ENCODE measurements around the gene ANAPC5.
"Not testable (repeated sequence)": the region's sequence is repeated elsewhere in the genome, so short reads cannot be mapped to it uniquely, and the experiment has no call there.

The ANAPC5 gene

GRCh38 chr12:121310231-121310630 lies 42.0 kb downstream of the ANAPC5 start:
- not testable (repeated sequence) for DNase-seq (ENCODE audit: low spot score)

GRCh38 chr12:121307397-121307796 lies 44.8 kb downstream of the ANAPC5 start:
- not testable (repeated sequence) for DNase-seq (ENCODE audit: low spot score)

GRCh38 chr12:121304306-121304705 lies 47.9 kb downstream of the ANAPC5 start:
- DNase-seq (ENCODE audit: low spot score): no peak

GRCh38 chr12:121301876-121302275 lies 50.3 kb downstream of the ANAPC5 start:
- no peak for DNase-seq (ENCODE audit: low spot score)

GRCh38 chr12:121300083-121300819 lies 52.0 kb downstream of the ANAPC5 start:
- DNase-seq (ENCODE audit: low spot score): no peak

- no peak for DNase-seq (ENCODE audit: low spot score)
Observed at GRCh38 chr12:121299662-121300061, 52.5 kb downstream of the ANAPC5 start.

- DNase-seq (ENCODE audit: low spot score): not testable (repeated sequence)
Observed at GRCh38 chr12:121298411-121298810, 53.8 kb downstream of the ANAPC5 start.

GRCh38 chr12:121297435-121297991 lies 54.7 kb downstream of the ANAPC5 start:
- peak; percentile 70 for DNase-seq (ENCODE audit: low spot score)

- peak; percentile 94 for DNase-seq (ENCODE audit: low spot score)
Observed at GRCh38 chr12:121296618-121297434, 55.4 kb downstream of the ANAPC5 start, which contains the start of gene CAMKK2. Gene CAMKK2, minus strand, starts transcription at chr12:121296709. Its CDS starts 22,183 bp downstream, at chr12:121274526.

- DNase-seq (ENCODE audit: low spot score): peak; percentile 47
Observed at GRCh38 chr12:121295746-121296617, 56.2 kb downstream of the ANAPC5 start.

GRCh38 chr12:121295116-121295745 lies 57.0 kb downstream of the ANAPC5 start:
- DNase-seq (ENCODE audit: low spot score): no peak

GRCh38 chr12:121294151-121294889 lies 57.9 kb downstream of the ANAPC5 start:
- no peak for DNase-seq (ENCODE audit: low spot score)

GRCh38 chr12:121293603-121294002 lies 58.6 kb downstream of the ANAPC5 start:
- no peak for DNase-seq (ENCODE audit: low spot score)

- no peak for DNase-seq (ENCODE audit: low spot score)
Observed at GRCh38 chr12:121290410-121290809, 61.8 kb downstream of the ANAPC5 start.

- no peak for DNase-seq (ENCODE audit: low spot score)
Observed at GRCh38 chr12:121289962-121290361, 62.2 kb downstream of the ANAPC5 start.

- DNase-seq (ENCODE audit: low spot score): no peak
Observed at GRCh38 chr12:121288986-121289385, 63.2 kb downstream of the ANAPC5 start.

- DNase-seq (ENCODE audit: low spot score): no peak
Observed at GRCh38 chr12:121288158-121288845, 63.9 kb downstream of the ANAPC5 start.

- DNase-seq (ENCODE audit: low spot score): no peak
Observed at GRCh38 chr12:121287267-121287954, 64.8 kb downstream of the ANAPC5 start.

- no peak for DNase-seq (ENCODE audit: low spot score)
Observed at GRCh38 chr12:121285856-121286255, 66.4 kb downstream of the ANAPC5 start.

All from hepatic stellate cell (primary cell).